NB4 (cell line): Measurements from ENCODE around the gene ICOS.

Experiments
- DNase-seq: peaks from one replicate; pipeline ENCODE4 v3.0.0; 2010; ENCODE audit warnings: low read depth
- H3K4me3 ChIP-seq: one replicate; pipeline ENCODE4 v1.5.1; 2011; ENCODE audit warnings: mild to moderate bottlenecking, low read depth, low read length, moderate library complexity
- MYC ChIP-seq: IDR thresholded peaks from 2 replicates; pipeline ENCODE4 v1.6.1; 2011; ENCODE audit warnings: low read depth, low read length
- POLR2A ChIP-seq: IDR thresholded peaks from 2 replicates; pipeline ENCODE4 v1.6.1; 2011; ENCODE audit warnings: mild to moderate bottlenecking; ENCODE audit not compliant: insufficient read length; ENCODE audit errors: extremely low read depth
- TF ChIP-seq, protein P1 (sequence below): IDR thresholded peaks from one replicate; pipeline ENCODE4 v1.5.1; 2012; ENCODE audit warnings: low read depth, low read length
- TF ChIP-seq, protein P2 (sequence below): IDR thresholded peaks from 2 replicates; pipeline ENCODE4 v1.6.1; 2011; ENCODE audit warnings: low read depth, low read length

Gene ICOS

DNA sequence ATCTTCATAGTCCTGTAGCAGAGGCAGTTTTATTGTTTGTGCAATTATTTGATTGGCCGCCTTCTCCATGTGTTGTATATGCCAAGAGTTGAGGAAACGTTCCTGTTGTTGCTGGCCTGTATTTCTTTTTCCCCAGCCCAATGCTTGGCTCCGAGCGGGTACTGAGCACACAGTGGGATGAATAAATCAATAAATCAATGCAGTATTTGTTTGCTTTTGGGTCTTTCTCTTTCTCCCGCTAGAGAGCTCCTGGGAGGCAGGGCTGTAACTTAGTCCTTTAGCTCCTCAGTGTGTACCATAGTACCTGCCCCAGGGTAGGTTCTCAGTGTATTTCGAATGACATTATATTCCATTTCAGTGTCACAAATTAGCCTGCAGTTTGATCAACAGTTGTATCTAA is 71.8 kb downstream of the ICOS start:
- TF ChIP-seq POLR2A: no peak
- TF ChIP-seq, protein P1, sequence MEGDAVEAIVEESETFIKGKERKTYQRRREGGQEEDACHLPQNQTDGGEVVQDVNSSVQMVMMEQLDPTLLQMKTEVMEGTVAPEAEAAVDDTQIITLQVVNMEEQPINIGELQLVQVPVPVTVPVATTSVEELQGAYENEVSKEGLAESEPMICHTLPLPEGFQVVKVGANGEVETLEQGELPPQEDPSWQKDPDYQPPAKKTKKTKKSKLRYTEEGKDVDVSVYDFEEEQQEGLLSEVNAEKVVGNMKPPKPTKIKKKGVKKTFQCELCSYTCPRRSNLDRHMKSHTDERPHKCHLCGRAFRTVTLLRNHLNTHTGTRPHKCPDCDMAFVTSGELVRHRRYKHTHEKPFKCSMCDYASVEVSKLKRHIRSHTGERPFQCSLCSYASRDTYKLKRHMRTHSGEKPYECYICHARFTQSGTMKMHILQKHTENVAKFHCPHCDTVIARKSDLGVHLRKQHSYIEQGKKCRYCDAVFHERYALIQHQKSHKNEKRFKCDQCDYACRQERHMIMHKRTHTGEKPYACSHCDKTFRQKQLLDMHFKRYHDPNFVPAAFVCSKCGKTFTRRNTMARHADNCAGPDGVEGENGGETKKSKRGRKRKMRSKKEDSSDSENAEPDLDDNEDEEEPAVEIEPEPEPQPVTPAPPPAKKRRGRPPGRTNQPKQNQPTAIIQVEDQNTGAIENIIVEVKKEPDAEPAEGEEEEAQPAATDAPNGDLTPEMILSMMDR: no peak
- TF ChIP-seq, protein P2, sequence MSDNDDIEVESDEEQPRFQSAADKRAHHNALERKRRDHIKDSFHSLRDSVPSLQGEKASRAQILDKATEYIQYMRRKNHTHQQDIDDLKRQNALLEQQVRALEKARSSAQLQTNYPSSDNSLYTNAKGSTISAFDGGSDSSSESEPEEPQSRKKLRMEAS: no peak
- TF ChIP-seq MYC: no peak
- no peak overlapping the region for H3K4me3 ChIP-seq

DNA sequence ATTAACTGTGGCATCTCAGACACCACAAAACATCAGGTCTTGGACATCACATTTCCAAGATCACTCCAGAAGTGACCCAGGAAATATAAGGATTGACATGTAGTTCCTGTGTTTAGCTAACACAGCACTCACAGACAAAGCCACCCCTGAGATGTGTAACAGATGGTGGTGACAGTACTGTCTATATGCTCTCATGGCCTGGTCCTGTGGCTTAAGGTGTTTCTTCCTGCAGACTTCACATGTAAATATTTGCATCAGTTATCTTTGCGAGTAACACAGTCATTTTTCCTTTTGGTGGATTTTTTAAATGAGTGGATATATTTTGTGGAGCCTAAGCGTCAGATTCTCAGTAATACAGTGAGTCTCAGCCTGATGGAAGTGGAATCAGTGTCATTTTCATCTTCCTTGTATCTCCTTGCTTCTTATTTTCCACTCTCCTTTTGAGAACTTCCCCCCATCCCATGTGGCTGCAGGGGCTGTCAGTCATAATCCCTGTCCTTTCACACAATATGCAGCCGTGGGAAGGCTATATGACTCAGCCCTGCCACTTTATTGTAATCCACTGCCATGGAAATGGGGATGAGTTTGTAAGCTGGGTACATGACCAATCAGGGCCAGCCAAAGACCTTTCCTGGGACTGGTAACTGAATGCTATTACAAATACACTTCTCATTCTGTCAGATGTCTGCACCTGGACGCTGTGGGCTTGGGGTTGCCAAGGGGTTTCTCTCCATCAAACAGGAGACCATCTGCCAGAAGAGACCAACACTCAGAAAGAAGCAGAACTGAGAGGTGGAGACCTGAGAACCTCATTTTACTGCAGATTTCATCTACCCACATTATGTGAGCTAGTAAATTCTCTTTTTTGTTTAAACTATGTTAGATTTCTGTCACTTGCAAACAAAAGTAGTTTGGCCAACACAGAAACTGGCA is 74.3 kb downstream of the ICOS start:
- no peak for DNase-seq
- H3K4me3 ChIP-seq: no peak overlapping the region

More for the DNA sequence above, 71.8 kb downstream of the ICOS start:
- no peak for DNase-seq

More for the DNA sequence above, 74.3 kb downstream of the ICOS start:
- no peak for TF ChIP-seq MYC
- TF ChIP-seq, protein P2: no peak
- TF ChIP-seq, protein P1: no peak
